ENCODE results near the gene LNX1.

DNA sequence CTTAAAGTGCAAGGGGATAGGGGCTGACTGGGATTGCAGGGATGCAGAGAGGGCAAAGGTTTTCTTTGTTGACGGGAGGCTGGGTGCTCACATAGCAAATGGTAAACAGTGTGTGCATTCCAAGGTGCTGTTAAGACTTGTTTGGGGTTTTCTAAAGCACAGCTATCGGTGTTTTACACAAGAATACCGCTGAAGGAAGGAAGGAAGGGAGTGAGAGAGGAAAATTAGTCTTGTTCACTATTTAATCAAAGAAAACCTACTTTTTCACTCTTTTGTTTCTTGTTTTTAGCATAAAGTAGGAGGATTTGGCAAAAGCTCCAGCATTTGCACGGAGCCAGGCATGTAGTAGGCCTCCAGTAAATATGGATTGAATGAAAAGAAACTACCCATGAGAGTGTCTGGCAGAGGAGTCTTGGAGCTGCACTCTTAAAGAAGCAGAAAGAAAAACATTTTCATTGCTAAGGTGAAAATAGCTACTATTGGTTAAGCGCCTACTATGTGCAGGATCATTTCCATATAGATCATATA lies 114.2 kb downstream of the LNX1 start:
- TF ChIP-seq, protein P1, sequence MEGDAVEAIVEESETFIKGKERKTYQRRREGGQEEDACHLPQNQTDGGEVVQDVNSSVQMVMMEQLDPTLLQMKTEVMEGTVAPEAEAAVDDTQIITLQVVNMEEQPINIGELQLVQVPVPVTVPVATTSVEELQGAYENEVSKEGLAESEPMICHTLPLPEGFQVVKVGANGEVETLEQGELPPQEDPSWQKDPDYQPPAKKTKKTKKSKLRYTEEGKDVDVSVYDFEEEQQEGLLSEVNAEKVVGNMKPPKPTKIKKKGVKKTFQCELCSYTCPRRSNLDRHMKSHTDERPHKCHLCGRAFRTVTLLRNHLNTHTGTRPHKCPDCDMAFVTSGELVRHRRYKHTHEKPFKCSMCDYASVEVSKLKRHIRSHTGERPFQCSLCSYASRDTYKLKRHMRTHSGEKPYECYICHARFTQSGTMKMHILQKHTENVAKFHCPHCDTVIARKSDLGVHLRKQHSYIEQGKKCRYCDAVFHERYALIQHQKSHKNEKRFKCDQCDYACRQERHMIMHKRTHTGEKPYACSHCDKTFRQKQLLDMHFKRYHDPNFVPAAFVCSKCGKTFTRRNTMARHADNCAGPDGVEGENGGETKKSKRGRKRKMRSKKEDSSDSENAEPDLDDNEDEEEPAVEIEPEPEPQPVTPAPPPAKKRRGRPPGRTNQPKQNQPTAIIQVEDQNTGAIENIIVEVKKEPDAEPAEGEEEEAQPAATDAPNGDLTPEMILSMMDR (IDR thresholded peaks at IDR 0.05), result no peak
- TF ChIP-seq POLR2A (IDR thresholded peaks at IDR 0.05), result no peak
